K562 (cell line): ENCODE measurements around the gene TMEM242. TPM values are rescaled to one million over a fixed set of nuclear protein-coding genes. Genes with fewer than 3 reads are reported as not detected.

Source experiments
- ATAC-seq: fragments of 200-7000 bp; cut with Tn5 transposase; 3 replicates; pipeline ENCODE4 v1.9.1; 2020; ENCODE audit warnings: moderate library complexity
- BruUV-seq: library from RNA; stranded (reverse); fragments of 400-500 nt; replicated peaks from 2 replicates; lab custom pipeline; 2021; lab: Mats Ljungman, UMichigan
- CTCF ChIA-PET: fragments of 300-600 bp; formaldehyde crosslinking; extraction: SDS; loops from one replicate; lab custom pipeline; 2021; ENCODE audit warnings: low intra/inter-chr PET ratio; lab: Yijun Ruan, JAX
- POLR2A ChIA-PET: fragments of 300-600, 350-650 bp; sonication (Branson Sonifier 250); formaldehyde crosslinking; extraction: SDS; loops from one replicate; lab custom pipeline; 2021; ENCODE audit warnings: antibody characterized with exemption, inconsistent platforms; lab: Yijun Ruan, JAX
- DNase-seq, 4 experiments: peaks; one replicate each; pipeline versions ENCODE4 v3.0.0 to v3.0.0-alpha.2; 2011 to 2018; ENCODE audit warnings: low spot score in 3 of 4, mixed read lengths in 3 of 4; ENCODE audit errors: extremely low read depth in 1 of 4
- FAIRE-seq: peaks from 2 replicates; lab custom pipeline; 2011; peaks lifted over from hg19 to GRCh38; lab: Jason Lieb, UNC
- H2AFZ ChIP-seq: 2 replicates; pipeline ENCODE4 v1.6.0; 2011; ENCODE audit warnings: low read depth, low read length, control low read depth, inconsistent platforms
- H3K27ac ChIP-seq: fragments of 200-600 bp; 3 replicates; pipeline ENCODE4 v1.8.0; 2011; ENCODE audit warnings: low read depth, mild to moderate bottlenecking, control low read depth, inconsistent platforms, low read length, moderate library complexity, mixed read lengths; ENCODE audit errors: extremely low read depth
- H3K27me3 ChIP-seq, 2 experiments: fragments of 300-600 bp in 1 of 2; 2 replicates in 1 of 2; 3 replicates in 1 of 2; pipeline versions ENCODE4 v1.6.0 to v1.8.0; 2011; ENCODE audit warnings: inconsistent platforms in 2 of 2, low read length in 2 of 2, mild to moderate bottlenecking in 1 of 2, mixed read lengths in 1 of 2, moderate library complexity in 1 of 2; ENCODE audit not compliant: control insufficient read depth in 2 of 2, insufficient read depth in 2 of 2
- H3K36me3 ChIP-seq: fragments of 300-600 bp; 3 replicates; pipeline ENCODE4 v1.8.0; 2011; ENCODE audit warnings: mild to moderate bottlenecking, low read length, inconsistent platforms; ENCODE audit not compliant: control insufficient read depth, insufficient read depth
- H3K4me1 ChIP-seq, 2 experiments: fragments of 200-600 bp in 1 of 2; replicated peaks in 1 of 2; 2 replicates in 1 of 2; 3 replicates in 1 of 2; pipeline versions ENCODE4 v1.5.1 to v1.8.0; 2011; ENCODE audit warnings: inconsistent platforms in 2 of 2, low read length in 2 of 2, mild to moderate bottlenecking in 1 of 2, mixed read lengths in 1 of 2, moderate library complexity in 1 of 2; ENCODE audit not compliant: control insufficient read depth in 2 of 2, insufficient read depth in 2 of 2
- H3K4me2 ChIP-seq: 2 replicates; pipeline ENCODE4 v1.6.1; 2011; ENCODE audit warnings: low read length, control low read depth, inconsistent platforms, mixed read lengths; ENCODE audit not compliant: insufficient read depth
- H3K4me3 ChIP-seq: fragments of 200-600 bp; sonication (generic), shearing (Covaris generic); 2 replicates; pipeline ENCODE4 v1.5.1; 2016; ENCODE audit warnings: control low read depth, inconsistent platforms
- H3K79me2 ChIP-seq: fragments of 200-600 bp; 3 replicates; pipeline ENCODE4 v1.8.0; 2011; ENCODE audit warnings: low read length, inconsistent platforms; ENCODE audit not compliant: control insufficient read depth, insufficient read depth
- H3K9ac ChIP-seq, 2 experiments: 2 replicates each; pipeline versions ENCODE4 v1.6.0 to v1.6.1; 2011; ENCODE audit warnings: low read depth in 2 of 2, low read length in 2 of 2, control low read depth in 1 of 2, inconsistent platforms in 1 of 2, mild to moderate bottlenecking in 1 of 2, mixed read lengths in 1 of 2; ENCODE audit not compliant: insufficient read depth in 1 of 2
- H3K9me1 ChIP-seq: one replicate; pipeline ENCODE4 v1.6.0; 2011; ENCODE audit warnings: inconsistent platforms, mild to moderate bottlenecking, low read length, moderate library complexity; ENCODE audit not compliant: control insufficient read depth, insufficient read depth
- H3K9me3 ChIP-seq: replicated peaks from 2 replicates; pipeline ENCODE4 v1.5.1; 2011; ENCODE audit warnings: low read depth, low read length, inconsistent platforms; ENCODE audit not compliant: control insufficient read depth, insufficient read depth
- H4K20me1 ChIP-seq: replicated peaks from 2 replicates; pipeline ENCODE4 v1.6.1; 2011; ENCODE audit warnings: low read length, inconsistent platforms, mixed read lengths; ENCODE audit not compliant: control insufficient read depth, insufficient read depth
- POLR2AphosphoS5 ChIP-seq: IDR thresholded peaks from 2 replicates; pipeline ENCODE4 v1.6.1; 2011; ENCODE audit warnings: mild to moderate bottlenecking, low read depth, low read length, moderate library complexity; ENCODE audit not compliant: control insufficient read depth, insufficient read depth
- ZNF263 ChIP-seq: sonication (generic); formaldehyde crosslinking; IDR thresholded peaks from 2 replicates; pipeline ENCODE4 v1.8.0; 2022; ENCODE audit warnings: mild to moderate bottlenecking, missing genetic modification reagents, borderline replicate concordance
- ZNF780A ChIP-seq: fragments of 250-450 bp; sonication (Bioruptor Pico); IDR thresholded peaks from 2 replicates; pipeline ENCODE4 v1.5.0; 2021; ENCODE audit warnings: mild to moderate bottlenecking
- WGBS: fragments of 100-300 bp; shearing (Covaris generic); methylation state at CpG from one replicate; pipeline ENCODE4 v1.1.6; 2016; ENCODE audit warnings: low coverage, mixed read lengths; ENCODE audit not compliant: insufficient coverage; ENCODE audit errors: missing lambda C conversion rate; 5-methylcytosine and 5-hydroxymethylcytosine counted together
- in situ Hi-C: fragments of 300-500 bp; cut with MboI; formaldehyde crosslinking; loops from 4 replicates; pipeline ENCODE4 v1.15.0; 2018; ENCODE audit warnings: inconsistent platforms, mixed read lengths
- intact Hi-C: fragments of 100-400 bp; cut with micrococcal nuclease; formaldehyde crosslinking; loops from 2 replicates; pipeline ENCODE4 v1.14.2; 2022
- polyA plus RNA-seq, 8 experiments: library from polyadenylated mRNA; depleted of rRNA in 4 of 8; stranded (reverse) in 5 of 8; unstranded in 3 of 8; fragments of >200 nt; fragmentation: Nextera tagmentation in 2 of 8; fragmentation: Illumina TruSeq in 1 of 8; extraction: Ambion mirVana in 2 of 8; extraction: Trizol in 1 of 8; gene quantifications; 2 replicates each; pipeline versions ENCODE4 v1.2.1 to v1.2.3, GENCODE V29; 2011 to 2014; ENCODE audit warnings: inconsistent platforms in 1 of 8, missing spikeins in 1 of 8
- total RNA-seq, 7 experiments: library from RNA; depleted of rRNA in 6 of 7; stranded (reverse); fragments of >200 nt in 6 of 7; fragmentation: Illumina TruSeq in 2 of 7; extraction: Trizol in 2 of 7; gene quantifications; 2 replicates each; pipeline versions ENCODE4 v1.2.1 to v1.2.3, GENCODE V29; 2011 to 2021; ENCODE audit warnings: low replicate concordance in 1 of 7
- TF ChIP-seq, protein P1 (sequence below): fragments of 250-450 bp; sonication (Bioruptor Pico); IDR thresholded peaks from 2 replicates; pipeline ENCODE4 v1.8.0; 2022; ENCODE audit warnings: moderate library complexity, mild to moderate bottlenecking, inconsistent platforms

TMEM242 gene
- total and polyA plus RNA-seq, 9 of the 15 experiments (the other 6 are each of a cell fraction or from before 2014, with no cell fraction given) = 9.5 to 35.3 (median 16.5) TPM

DNA sequence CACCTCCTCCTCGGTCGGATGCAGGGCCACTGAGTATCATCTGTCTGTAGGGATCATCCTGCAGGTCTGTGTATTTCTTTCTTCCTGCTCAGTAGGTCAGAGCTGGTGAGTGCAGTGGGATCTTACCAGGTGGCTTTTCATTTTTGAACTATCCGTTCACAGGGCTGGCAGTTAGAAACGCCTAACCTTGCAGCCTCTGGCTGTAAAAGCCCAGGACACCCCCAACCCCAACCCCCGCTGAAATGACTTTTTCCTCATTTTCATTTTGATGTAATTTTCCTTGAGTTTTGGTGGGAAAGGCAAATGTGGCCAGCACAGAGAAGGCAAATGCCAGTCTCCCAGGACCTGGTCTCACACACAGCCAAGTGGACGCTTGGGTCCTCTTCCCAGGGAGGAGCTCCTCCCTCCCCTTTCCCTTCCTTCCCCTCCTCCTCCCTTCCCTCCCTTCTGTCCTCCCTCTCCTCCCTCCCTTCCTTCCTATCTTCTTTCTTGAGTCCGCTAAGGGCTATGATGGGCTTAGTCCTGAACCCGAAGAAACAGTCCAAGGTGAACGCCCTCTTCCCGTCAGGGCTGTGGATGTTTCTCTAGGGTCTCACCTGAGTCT, 36.0 kb downstream of the TMEM242 start:
- intact Hi-C loops = no loop called here
- H3K79me2 ChIP-seq = no peaks in the 10 kb centered on the region
- TF ChIP-seq, protein P1, sequence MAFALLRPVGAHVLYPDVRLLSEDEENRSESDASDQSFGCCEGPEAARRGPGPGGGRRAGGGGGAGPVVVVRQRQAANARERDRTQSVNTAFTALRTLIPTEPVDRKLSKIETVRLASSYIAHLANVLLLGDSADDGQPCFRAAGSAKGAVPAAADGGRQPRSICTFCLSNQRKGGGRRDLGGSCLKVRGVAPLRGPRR (CRISPR knock-in tag) = no peak
- TF ChIP-seq POLR2AphosphoS5 = 0 out of 2 replicates have a peak, but pooled peaks have one; percentile 10
- no peak for TF ChIP-seq ZNF780A (CRISPR knock-in tag)
- TF ChIP-seq ZNF263 (CRISPR knock-in tag) = peak; percentile 57
- TF ChIP-seq, all 486 proteins: peak for 2
- H3K27me3 ChIP-seq = no peaks in the 10 kb centered on the region; a peak in 1 of 5 replicates
- no peak overlapping the region for H3K4me3 ChIP-seq
- WGBS = 62% methylated on average over 9 of the region's 10 CpGs
- in situ Hi-C loops = no loop called here
- H3K9ac ChIP-seq = no peak overlapping the region
- H3K4me2 ChIP-seq = no peak overlapping the region
- no peak for FAIRE-seq
- peaks cover 28% of the 10 kb centered on the region; the same call in 2 of the 3 replicates for H3K36me3 ChIP-seq
- no TSS peak for BruUV-seq
- no peak for DNase-seq
- ATAC-seq = no peak
- ChIA-PET POLR2A (interaction anchor here (1.4 to 1.5 kb wide), 2 partner anchors 10 to 12 kb away, joined by 3 to 4 read pairs; no protein-coding TSS in a partner anchor), CTCF (no interaction called here)
- H3K9me3 ChIP-seq = no peaks in the 10 kb centered on the region
- H3K27ac ChIP-seq = no peak overlapping the region
- 0 out of 5 replicates have a peak, but pooled peaks cover 0 to 2% of the 10 kb centered on the region in 2 experiments for H3K4me1 ChIP-seq
- no peak overlapping the region for H2AFZ ChIP-seq
- no peaks in the 10 kb centered on the region for H3K9me1 ChIP-seq
- H4K20me1 ChIP-seq = no peaks in the 10 kb centered on the region
